ENCODE measurements around the gene HK1. TPM values are rescaled to one million over a fixed set of nuclear protein-coding genes. Genes with fewer than 3 reads are reported as not detected.

HK1 gene
- total RNA-seq, 1 donor from 2014 or later, result 162 TPM

DNA sequence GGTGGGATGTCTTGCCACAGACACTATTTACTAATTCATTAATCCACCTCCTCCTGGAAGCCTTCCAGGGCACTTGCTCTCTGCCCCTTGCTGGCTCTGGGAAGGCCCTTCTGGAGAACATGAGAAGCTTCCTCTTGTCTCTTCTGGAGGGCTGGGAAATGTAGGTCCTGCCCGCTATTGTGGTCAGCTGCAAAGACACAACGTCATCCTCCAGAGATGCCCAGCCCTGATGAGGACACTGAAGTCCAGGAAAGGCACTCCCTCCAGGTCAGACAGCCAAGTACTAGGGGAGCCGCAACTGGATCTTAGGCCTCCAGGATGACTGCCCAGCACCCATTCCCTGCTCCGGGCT is 148.1 kb downstream of the HK1 start:
- peaks cover 30% of the 10 kb centered on the region for H3K4me1 Mint-ChIP-seq (ENCODE audit: unreplicated experiment)
- no peaks in the 10 kb centered on the region for H3K9me3 Mint-ChIP-seq (ENCODE audit: unreplicated experiment)
- TF ChIP-seq, protein P1, sequence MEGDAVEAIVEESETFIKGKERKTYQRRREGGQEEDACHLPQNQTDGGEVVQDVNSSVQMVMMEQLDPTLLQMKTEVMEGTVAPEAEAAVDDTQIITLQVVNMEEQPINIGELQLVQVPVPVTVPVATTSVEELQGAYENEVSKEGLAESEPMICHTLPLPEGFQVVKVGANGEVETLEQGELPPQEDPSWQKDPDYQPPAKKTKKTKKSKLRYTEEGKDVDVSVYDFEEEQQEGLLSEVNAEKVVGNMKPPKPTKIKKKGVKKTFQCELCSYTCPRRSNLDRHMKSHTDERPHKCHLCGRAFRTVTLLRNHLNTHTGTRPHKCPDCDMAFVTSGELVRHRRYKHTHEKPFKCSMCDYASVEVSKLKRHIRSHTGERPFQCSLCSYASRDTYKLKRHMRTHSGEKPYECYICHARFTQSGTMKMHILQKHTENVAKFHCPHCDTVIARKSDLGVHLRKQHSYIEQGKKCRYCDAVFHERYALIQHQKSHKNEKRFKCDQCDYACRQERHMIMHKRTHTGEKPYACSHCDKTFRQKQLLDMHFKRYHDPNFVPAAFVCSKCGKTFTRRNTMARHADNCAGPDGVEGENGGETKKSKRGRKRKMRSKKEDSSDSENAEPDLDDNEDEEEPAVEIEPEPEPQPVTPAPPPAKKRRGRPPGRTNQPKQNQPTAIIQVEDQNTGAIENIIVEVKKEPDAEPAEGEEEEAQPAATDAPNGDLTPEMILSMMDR (IDR thresholded peaks at IDR 0.05; ENCODE audit: unreplicated experiment), result no peak
- peaks cover 6% of the 10 kb centered on the region for H3K27me3 Mint-ChIP-seq (ENCODE audit: unreplicated experiment)
- H3K36me3 Mint-ChIP-seq (ENCODE audit: low read depth, unreplicated experiment), result no peaks in the 10 kb centered on the region
- H3K27ac Mint-ChIP-seq (ENCODE audit: unreplicated experiment), result no peak overlapping the region
- no peak for DNase-seq (ENCODE audit: low spot score)
- H3K4me3 Mint-ChIP-seq (ENCODE audit: unreplicated experiment), result no peak overlapping the region

DNA sequence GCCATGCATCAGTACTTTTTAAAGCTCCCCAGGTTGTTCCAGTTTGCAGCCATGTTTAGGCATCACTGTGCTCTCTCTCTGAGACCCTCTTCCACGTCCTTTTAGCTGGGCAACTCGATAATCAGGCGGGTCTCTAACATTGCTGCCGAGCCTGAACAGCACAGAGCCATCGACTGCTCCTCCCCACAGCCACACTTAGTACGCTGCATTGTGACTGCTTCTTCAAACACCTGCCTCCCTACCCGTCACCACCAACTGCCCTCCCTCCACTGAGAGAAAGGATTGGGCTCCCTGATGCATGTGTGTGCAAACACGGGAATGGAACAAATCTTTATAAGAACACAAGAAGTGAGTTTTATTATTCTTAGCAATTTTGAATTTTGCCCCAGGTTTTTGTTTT is 149.9 kb downstream of the HK1 start:
- Mint-ChIP-seq H3K4me3 (ENCODE audit: unreplicated experiment) (no peak overlapping the region), H3K36me3 (ENCODE audit: low read depth, unreplicated experiment) (no peaks in the 10 kb centered on the region), H3K9me3 (ENCODE audit: unreplicated experiment) (no peaks in the 10 kb centered on the region), H3K27me3 (ENCODE audit: unreplicated experiment) (peaks cover 1% of the 10 kb centered on the region), H3K27ac (ENCODE audit: unreplicated experiment) (no peak overlapping the region), H3K4me1 (ENCODE audit: unreplicated experiment) (peaks cover 28% of the 10 kb centered on the region)
- no peak for DNase-seq (ENCODE audit: low spot score)
- TF ChIP-seq, protein P1 (IDR thresholded peaks at IDR 0.05; ENCODE audit: unreplicated experiment), result no peak

DNA sequence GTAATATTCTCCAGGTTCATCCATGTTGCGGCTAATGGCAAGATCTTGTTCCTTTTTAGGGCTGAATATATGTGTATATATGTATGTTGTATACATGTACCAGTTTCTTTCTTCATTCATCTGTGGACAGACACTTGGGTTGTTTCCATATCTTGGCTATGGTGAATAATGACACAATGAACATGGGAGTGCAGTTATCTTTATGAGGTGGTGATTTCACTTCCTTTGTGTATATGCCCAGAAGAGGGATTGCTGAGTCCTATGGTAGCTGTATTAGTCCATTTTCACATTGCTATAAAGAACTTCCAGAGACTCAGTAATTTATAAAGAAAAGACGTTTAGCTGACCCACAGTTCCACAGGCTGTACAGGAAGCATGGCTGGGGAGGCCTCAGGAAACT is 155.9 kb downstream of the HK1 start:
- Mint-ChIP-seq H3K27me3 (ENCODE audit: unreplicated experiment) (peaks cover 13% of the 10 kb centered on the region), H3K9me3 (ENCODE audit: unreplicated experiment) (no peaks in the 10 kb centered on the region), H3K4me3 (ENCODE audit: unreplicated experiment) (no peak overlapping the region), H3K27ac (ENCODE audit: unreplicated experiment) (no peak overlapping the region), H3K4me1 (ENCODE audit: unreplicated experiment) (peaks cover 21% of the 10 kb centered on the region), H3K36me3 (ENCODE audit: low read depth, unreplicated experiment) (peaks cover 8% of the 10 kb centered on the region)
- no peak for DNase-seq (ENCODE audit: low spot score)
- TF ChIP-seq, protein P1 (IDR thresholded peaks at IDR 0.05; ENCODE audit: unreplicated experiment), result no peak

DNA sequence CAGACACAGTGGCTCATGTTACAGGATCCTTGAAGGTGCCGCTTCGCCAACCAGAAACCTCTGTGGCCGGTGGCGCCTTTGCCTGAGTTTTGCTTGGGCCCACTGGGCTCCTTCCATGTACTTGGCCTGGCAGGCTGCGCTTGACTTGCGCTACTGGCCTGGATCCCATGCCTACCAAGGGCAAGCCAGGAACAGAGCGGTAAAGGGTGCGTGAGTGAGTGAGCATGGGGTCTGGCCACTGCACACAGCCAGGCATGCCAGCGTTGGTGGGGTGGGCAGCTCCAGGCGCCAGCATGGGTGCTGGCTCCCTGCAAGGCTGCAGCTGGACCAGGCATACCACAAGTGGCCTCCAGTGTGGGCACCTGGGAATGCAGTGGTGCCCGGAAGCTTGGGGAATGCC is 156.6 kb downstream of the HK1 start:
- no peak for DNase-seq (ENCODE audit: low spot score)
- H3K27ac Mint-ChIP-seq (ENCODE audit: unreplicated experiment), result no peak overlapping the region
- H3K27me3 Mint-ChIP-seq (ENCODE audit: unreplicated experiment), result peaks cover 13% of the 10 kb centered on the region
- no peaks in the 10 kb centered on the region for H3K9me3 Mint-ChIP-seq (ENCODE audit: unreplicated experiment)
- H3K4me1 Mint-ChIP-seq (ENCODE audit: unreplicated experiment), result peaks cover 28% of the 10 kb centered on the region
- H3K4me3 Mint-ChIP-seq (ENCODE audit: unreplicated experiment), result no peak overlapping the region
- H3K36me3 Mint-ChIP-seq (ENCODE audit: low read depth, unreplicated experiment), result peaks cover 8% of the 10 kb centered on the region
- TF ChIP-seq, protein P1 (IDR thresholded peaks at IDR 0.05; ENCODE audit: unreplicated experiment), result no peak

DNA sequence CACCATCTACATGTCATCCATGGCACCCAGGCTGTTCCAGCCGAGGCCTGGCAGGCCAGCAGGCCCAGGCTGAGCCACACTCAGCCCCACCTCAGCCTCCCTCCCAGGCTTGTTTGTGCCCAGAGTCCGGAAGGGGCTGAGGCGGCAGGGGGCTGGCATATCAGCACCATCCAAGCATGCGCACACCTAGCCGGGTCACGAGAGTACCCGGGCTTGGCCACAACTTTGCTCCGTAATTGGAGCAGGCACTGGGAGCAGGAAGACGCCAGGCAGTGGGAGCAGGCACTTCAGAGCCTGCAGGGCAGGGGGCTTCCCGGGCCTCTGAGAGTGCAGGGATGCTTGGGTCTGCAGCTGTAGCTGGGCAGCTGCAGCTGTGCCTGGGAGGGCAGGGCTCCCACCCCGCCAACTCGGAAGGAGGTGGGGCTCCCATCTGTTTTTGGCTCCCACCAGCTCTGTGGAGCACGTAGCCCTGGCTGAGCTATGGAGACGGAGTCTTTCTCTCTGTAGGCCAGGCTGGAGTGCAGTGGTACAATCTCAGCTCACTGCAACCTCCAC is 157.7 kb downstream of the HK1 start:
- Mint-ChIP-seq H3K27ac (ENCODE audit: unreplicated experiment) (no peak overlapping the region), H3K27me3 (ENCODE audit: unreplicated experiment) (peaks cover 13% of the 10 kb centered on the region), H3K9me3 (ENCODE audit: unreplicated experiment) (no peaks in the 10 kb centered on the region), H3K36me3 (ENCODE audit: low read depth, unreplicated experiment) (peaks cover 8% of the 10 kb centered on the region), H3K4me3 (ENCODE audit: unreplicated experiment) (no peak overlapping the region), H3K4me1 (ENCODE audit: unreplicated experiment) (peaks cover 38% of the 10 kb centered on the region)
- TF ChIP-seq, protein P1 (IDR thresholded peaks at IDR 0.05; ENCODE audit: unreplicated experiment), result no peak
- DNase-seq (ENCODE audit: low spot score), result no peak

All from endothelial cell (in vitro differentiated cells).